AG09319 (cell line): ENCODE data around the gene GJA8.

Source experiments
- DNase-seq: peaks from one replicate; pipeline ENCODE4 v3.0.0-alpha.2; 2010; ENCODE audit warnings: low read depth; ENCODE audit errors: extremely low read depth
- TF ChIP-seq, protein P1 (sequence below): IDR thresholded peaks from 2 replicates; pipeline ENCODE4 v1.5.1; 2011; ENCODE audit warnings: low read depth, mild to moderate bottlenecking, inconsistent platforms, low read length, moderate library complexity

The GJA8 gene

DNA sequence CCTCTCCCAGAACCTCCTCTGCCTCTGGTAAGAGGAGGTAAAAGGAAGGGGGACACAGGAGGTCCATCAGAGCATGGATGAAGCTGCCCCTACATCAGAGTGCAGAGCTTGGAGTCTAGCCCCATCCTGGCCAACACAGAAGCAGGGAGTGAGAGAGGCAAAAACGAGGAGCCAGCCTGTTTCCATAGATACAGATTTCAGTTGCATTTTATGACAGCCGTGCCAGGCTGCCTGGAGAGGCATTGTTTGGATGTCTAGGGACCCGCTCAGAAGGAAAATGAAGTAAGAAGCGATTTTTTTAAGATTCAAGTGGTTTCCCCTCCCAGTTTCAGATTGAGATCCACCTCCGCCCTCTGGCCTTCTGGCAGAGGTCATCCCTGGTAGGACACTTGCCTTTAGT is 11.5 kb upstream of the GJA8 start:
- DNase-seq = no peak
- TF ChIP-seq, protein P1, sequence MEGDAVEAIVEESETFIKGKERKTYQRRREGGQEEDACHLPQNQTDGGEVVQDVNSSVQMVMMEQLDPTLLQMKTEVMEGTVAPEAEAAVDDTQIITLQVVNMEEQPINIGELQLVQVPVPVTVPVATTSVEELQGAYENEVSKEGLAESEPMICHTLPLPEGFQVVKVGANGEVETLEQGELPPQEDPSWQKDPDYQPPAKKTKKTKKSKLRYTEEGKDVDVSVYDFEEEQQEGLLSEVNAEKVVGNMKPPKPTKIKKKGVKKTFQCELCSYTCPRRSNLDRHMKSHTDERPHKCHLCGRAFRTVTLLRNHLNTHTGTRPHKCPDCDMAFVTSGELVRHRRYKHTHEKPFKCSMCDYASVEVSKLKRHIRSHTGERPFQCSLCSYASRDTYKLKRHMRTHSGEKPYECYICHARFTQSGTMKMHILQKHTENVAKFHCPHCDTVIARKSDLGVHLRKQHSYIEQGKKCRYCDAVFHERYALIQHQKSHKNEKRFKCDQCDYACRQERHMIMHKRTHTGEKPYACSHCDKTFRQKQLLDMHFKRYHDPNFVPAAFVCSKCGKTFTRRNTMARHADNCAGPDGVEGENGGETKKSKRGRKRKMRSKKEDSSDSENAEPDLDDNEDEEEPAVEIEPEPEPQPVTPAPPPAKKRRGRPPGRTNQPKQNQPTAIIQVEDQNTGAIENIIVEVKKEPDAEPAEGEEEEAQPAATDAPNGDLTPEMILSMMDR = no peak

DNA sequence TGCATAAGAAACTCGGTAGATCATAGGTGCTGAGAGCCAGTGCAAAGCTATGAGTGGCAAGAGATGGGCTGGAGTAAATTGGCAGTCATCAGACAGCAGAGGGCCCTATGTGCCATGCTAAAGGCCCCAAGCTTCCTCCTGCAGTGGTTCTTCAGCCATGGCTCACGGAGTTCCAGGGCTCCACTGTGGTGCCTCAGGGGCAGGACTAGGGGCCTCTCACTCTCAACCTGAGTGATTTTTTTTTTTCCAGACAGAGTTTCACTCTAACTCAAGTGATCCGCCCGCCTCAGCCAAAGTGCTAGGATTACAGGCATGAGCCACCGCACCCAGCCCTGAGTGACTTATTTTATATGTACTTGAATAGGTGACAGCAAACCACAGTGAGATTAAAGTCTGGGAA is 10.4 kb upstream of the GJA8 start:
- TF ChIP-seq, protein P1 = no peak; the same call in 1 of the 2 replicates
- no peak for DNase-seq

DNA sequence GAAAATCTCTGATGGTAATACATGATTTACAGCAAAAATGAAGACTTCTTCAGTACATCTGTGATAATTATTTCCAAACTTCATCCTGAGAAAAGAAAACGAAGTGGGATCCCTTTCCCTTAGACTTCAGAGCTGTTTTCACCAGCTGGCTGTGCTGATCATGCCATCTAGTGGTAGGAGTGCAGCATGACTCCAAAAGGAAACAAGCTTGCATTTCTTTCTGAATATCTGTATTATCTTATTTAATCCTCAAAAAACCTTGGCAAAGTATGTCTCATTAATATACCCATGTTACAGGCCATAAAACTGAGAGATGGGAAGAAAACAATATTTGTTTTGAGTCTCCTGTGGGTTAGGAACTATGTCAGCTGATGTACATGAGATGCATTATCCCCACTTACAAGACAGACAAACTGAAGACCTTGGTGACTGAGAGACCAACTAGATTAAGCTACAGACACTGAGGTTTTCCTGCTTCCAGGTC is 9.8 kb upstream of the GJA8 start:
- TF ChIP-seq, protein P1 = no peak; the same call in none of the 2 replicates
- DNase-seq = peak; percentile 20

DNA sequence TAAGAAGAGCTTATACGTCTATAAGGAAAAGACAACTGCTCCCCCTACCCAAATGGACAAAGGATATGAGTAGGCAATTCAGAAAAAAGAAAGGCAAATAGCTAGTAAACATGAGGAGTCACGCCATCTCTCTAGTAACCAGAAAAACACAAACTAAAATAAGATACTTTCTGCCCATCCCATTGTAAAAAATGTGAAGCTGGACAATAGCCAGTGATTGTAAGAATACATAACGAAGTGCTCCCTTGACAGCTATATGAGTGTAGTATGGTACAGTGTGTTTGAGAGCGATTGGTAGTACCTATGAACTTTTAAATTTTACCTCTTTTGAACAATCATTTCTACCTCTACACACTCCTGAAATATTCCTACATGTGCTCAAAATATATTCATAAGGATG is 7.5 kb upstream of the GJA8 start:
- TF ChIP-seq, protein P1 = no peak
- no peak for DNase-seq

DNA sequence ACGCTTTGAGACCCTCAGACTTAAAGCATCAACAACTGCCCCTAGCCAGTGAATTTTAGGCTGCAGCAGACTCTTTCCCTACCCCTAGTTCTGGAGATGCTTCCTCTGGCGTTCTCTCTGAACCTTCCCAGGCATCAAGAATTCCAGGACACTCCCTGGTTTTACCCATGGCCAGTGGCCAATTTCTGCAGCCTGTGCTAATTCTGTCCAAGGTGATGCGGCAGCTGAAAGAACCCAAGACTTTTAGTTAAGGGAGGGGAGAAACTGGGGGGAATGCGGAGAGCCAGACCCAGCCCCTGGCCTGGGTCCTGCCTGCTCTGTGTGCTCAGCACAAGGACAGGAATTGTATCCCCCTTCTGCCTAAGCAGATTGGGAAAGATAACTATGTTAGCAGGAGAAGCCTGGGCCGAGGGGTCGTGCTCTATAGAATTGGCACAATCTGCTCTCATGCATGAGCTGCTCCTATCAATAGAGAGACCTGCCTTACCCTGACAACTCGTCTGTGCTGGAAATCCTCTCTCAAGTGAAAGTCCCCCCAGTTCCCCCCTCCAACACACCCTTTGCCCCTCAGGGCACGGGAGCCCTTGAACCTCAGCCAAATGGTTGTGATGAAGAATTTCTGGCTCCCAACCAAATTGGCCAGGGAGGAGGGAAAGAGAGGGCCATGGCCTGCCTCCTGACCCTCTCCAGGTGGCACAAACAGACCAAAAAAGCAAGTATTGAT is 5.4 kb upstream of the GJA8 start:
- no peak for DNase-seq
- TF ChIP-seq, protein P1 = no peak

DNA sequence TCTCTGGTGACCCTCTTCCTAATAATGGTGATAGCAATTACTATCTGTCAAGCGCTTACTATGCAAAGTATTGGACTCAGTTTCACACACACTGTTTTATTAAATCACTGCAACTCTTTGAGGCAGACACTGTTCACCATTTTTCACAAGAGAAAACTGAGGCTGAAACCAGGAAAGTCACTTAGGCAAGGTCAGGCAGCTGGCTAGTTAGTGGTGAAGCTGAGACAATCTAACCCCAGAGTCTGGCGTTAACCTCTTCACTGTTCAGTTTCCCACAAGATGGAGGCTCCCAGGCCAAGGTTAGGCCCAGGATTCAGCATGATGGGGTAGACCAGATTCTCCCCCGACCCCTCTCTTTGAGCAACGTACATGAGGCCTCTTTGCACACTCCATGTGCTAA is 4.8 kb upstream of the GJA8 start:
- no peak for DNase-seq
- TF ChIP-seq, protein P1 = no peak

DNA sequence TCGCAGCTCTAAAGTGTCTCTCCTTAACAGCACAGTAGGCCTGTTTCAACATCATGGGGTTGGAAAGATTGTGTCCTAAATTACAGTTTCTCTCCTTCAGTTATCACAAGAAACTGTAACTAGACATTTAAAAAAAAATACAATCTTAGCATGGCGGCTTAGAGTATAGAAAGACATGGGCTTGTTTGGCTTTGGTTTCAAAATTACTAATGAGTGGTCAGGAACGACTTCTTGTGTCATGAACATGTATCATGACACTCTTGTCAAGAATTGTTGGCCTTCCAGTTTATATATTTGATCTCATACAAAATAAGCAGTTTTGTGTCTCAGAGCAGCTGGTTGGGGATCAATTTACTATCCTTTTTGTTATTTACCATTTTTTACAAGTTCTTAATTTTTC is 2.1 kb downstream of the GJA8 start:
- TF ChIP-seq, protein P1 = no peak
- DNase-seq = no peak
